SK-N-SH treated with all-trans-retinoic acid at 6 μM for 48 hours (cell line): Measurements from ENCODE around the gene C1QL1.

ENCODE experiments used
- ATAC-seq: fragments of 200-7000 bp; cut with Tn5 transposase; 3 replicates; pipeline ENCODE4 v1.9.1; 2020; ENCODE audit warnings: mild to moderate bottlenecking, moderate library complexity
- ARNTL ChIP-seq: fragments of 450-650 bp; formaldehyde crosslinking; IDR thresholded peaks from 2 replicates; pipeline ENCODE4 v1.5.0; 2020; ENCODE audit warnings: low read depth, mild to moderate bottlenecking, moderate library complexity, borderline replicate concordance
- CSDC2 ChIP-seq: fragments of 250-450 bp; sonication (Bioruptor Pico); IDR thresholded peaks from 2 replicates; pipeline ENCODE4 v1.5.0; 2020; ENCODE audit warnings: mild to moderate bottlenecking, moderate library complexity
- GLIS3 ChIP-seq: fragments of 250-450 bp; sonication (Bioruptor Pico); IDR thresholded peaks from 2 replicates; pipeline ENCODE4 v1.5.0; 2020; ENCODE audit warnings: mild to moderate bottlenecking, moderate library complexity
- ISL1 ChIP-seq: fragments of 250-450 bp; sonication (Bioruptor Pico); IDR thresholded peaks from 2 replicates; pipeline ENCODE4 v2.1.2; 2022; ENCODE audit warnings: mild to moderate bottlenecking, moderate library complexity
- OSR1 ChIP-seq: fragments of 250-450 bp; sonication (Bioruptor Pico); IDR thresholded peaks from 2 replicates; pipeline ENCODE4 v1.8.0; 2022; ENCODE audit warnings: moderate library complexity, mild to moderate bottlenecking, inconsistent platforms
- PPARA ChIP-seq: fragments of 250-450 bp; sonication (Bioruptor Pico); IDR thresholded peaks from 2 replicates; pipeline ENCODE4 v1.5.0; 2020; ENCODE audit warnings: mild to moderate bottlenecking, borderline replicate concordance
- SNAI2 ChIP-seq: fragments of 250-450 bp; sonication (Bioruptor Pico); IDR thresholded peaks from 2 replicates; pipeline ENCODE4 v1.5.0; 2020; ENCODE audit warnings: mild to moderate bottlenecking, moderate library complexity
- TCF4 ChIP-seq: fragments of 250-450 bp; sonication (Bioruptor Pico); IDR thresholded peaks from 2 replicates; pipeline ENCODE4 v1.8.0; 2021; ENCODE audit warnings: mild to moderate bottlenecking, moderate library complexity, borderline replicate concordance
- ZC3H10 ChIP-seq: fragments of 250-450 bp; sonication (Bioruptor Pico); IDR thresholded peaks from 2 replicates; pipeline ENCODE4 v1.5.1; 2021; ENCODE audit warnings: mild to moderate bottlenecking, moderate library complexity
- ZFP3 ChIP-seq: fragments of 250-450 bp; sonication (Bioruptor Pico); IDR thresholded peaks from 2 replicates; pipeline ENCODE4 v1.5.0; 2020; ENCODE audit warnings: mild to moderate bottlenecking, moderate library complexity
- ZFP30 ChIP-seq: fragments of 450-650 bp; formaldehyde crosslinking; IDR thresholded peaks from 2 replicates; pipeline ENCODE4 v1.5.0; 2022; ENCODE audit warnings: mild to moderate bottlenecking, moderate library complexity
- ZNF565 ChIP-seq: fragments of 450-650 bp; formaldehyde crosslinking; conservative IDR thresholded peaks from 2 replicates; pipeline ENCODE4 v1.5.0; 2020; ENCODE audit warnings: low read depth, mild to moderate bottlenecking, moderate library complexity
- ZNF70 ChIP-seq: fragments of 450-650 bp; formaldehyde crosslinking; IDR thresholded peaks from 2 replicates; pipeline ENCODE4 v1.5.0; 2020; ENCODE audit warnings: mild to moderate bottlenecking, moderate library complexity
- ZNF8 ChIP-seq: fragments of 450-650 bp; formaldehyde crosslinking; IDR thresholded peaks from 2 replicates; pipeline ENCODE4 v1.5.0; 2020; ENCODE audit warnings: mild to moderate bottlenecking, moderate library complexity
- TF ChIP-seq, protein P1 (sequence below): fragments of 250-450 bp; sonication (Bioruptor Pico); IDR thresholded peaks from 2 replicates; pipeline ENCODE4 v1.8.0; 2020; ENCODE audit warnings: mild to moderate bottlenecking, moderate library complexity, borderline replicate concordance
- TF ChIP-seq, protein P2 (sequence below): fragments of 250-450 bp; sonication (Bioruptor Pico); IDR thresholded peaks from 2 replicates; pipeline ENCODE4 v1.5.0; 2020; ENCODE audit warnings: mild to moderate bottlenecking, moderate library complexity
- TF ChIP-seq, protein P3 (sequence below): fragments of 250-450 bp; sonication (Bioruptor Pico); IDR thresholded peaks from 2 replicates; pipeline ENCODE4 v1.5.1; 2020; ENCODE audit warnings: low read depth, mild to moderate bottlenecking, moderate library complexity
- TF ChIP-seq, protein P4 (sequence below): fragments of 250-450 bp; sonication (Bioruptor Pico); IDR thresholded peaks from 2 replicates; pipeline ENCODE4 v1.8.0; 2021; ENCODE audit warnings: low read depth, mild to moderate bottlenecking, moderate library complexity, borderline replicate concordance
- TF ChIP-seq, protein P5 (sequence below): fragments of 250-450 bp; sonication (Bioruptor Pico); IDR thresholded peaks from 2 replicates; pipeline ENCODE4 v1.5.1; 2021; ENCODE audit warnings: mild to moderate bottlenecking, moderate library complexity

The C1QL1 gene

DNA sequence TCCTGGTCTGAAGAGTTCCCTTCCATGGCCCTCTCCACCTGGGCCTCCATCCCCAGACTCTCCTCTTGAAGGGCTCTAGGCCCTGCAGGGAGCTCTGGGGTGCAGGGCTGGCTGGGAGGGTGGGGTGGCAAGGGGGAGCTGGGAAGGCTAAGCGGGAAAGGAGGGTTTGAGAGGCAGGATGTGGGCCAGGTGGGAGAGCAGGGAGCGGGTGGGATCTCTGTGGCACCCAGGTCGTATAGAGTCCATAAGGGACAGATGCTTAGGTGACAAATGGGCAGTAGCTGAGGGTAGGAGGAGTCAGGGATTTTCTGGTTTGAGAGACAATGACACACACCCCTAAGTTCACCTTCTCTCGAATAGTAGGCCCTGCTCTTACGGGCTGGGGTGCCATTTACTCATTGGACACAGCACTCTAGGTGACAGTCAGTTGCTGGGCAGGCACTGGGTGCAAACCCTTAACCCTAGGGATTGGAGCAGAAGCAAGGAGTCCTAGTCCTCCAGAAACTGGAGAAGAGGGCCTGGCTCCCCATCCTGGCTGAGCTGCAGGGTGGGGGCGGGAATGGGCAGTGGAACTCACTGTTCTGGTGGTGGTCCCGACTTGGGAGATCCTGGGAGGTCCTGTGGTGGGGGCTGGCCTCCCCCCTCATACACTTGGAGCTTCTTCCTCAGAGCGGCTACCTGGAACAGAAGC is 35.9 kb downstream of the C1QL1 start:
- no peak for ATAC-seq
- TF ChIP-seq ISL1 (CRISPR knock-in tag) (no peak), CSDC2 (CRISPR knock-in tag) (no peak), ZNF565 (CRISPR knock-in tag) (no peak), TCF4 (no peak), PPARA (CRISPR knock-in tag) (no peak), GLIS3 (CRISPR knock-in tag) (no peak), ZFP3 (CRISPR knock-in tag) (no peak), ZC3H10 (CRISPR knock-in tag) (no peak), OSR1 (CRISPR knock-in tag) (no peak), ZNF70 (no peak), ZFP30 (CRISPR knock-in tag) (no peak), ZNF8 (CRISPR knock-in tag) (no peak), ARNTL (CRISPR knock-in tag) (no peak), SNAI2 (CRISPR knock-in tag) (no peak)
- TF ChIP-seq, protein P1, sequence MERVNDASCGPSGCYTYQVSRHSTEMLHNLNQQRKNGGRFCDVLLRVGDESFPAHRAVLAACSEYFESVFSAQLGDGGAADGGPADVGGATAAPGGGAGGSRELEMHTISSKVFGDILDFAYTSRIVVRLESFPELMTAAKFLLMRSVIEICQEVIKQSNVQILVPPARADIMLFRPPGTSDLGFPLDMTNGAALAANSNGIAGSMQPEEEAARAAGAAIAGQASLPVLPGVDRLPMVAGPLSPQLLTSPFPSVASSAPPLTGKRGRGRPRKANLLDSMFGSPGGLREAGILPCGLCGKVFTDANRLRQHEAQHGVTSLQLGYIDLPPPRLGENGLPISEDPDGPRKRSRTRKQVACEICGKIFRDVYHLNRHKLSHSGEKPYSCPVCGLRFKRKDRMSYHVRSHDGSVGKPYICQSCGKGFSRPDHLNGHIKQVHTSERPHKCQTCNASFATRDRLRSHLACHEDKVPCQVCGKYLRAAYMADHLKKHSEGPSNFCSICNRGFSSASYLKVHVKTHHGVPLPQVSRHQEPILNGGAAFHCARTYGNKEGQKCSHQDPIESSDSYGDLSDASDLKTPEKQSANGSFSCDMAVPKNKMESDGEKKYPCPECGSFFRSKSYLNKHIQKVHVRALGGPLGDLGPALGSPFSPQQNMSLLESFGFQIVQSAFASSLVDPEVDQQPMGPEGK (CRISPR knock-in tag) = no peak
- TF ChIP-seq, protein P2, sequence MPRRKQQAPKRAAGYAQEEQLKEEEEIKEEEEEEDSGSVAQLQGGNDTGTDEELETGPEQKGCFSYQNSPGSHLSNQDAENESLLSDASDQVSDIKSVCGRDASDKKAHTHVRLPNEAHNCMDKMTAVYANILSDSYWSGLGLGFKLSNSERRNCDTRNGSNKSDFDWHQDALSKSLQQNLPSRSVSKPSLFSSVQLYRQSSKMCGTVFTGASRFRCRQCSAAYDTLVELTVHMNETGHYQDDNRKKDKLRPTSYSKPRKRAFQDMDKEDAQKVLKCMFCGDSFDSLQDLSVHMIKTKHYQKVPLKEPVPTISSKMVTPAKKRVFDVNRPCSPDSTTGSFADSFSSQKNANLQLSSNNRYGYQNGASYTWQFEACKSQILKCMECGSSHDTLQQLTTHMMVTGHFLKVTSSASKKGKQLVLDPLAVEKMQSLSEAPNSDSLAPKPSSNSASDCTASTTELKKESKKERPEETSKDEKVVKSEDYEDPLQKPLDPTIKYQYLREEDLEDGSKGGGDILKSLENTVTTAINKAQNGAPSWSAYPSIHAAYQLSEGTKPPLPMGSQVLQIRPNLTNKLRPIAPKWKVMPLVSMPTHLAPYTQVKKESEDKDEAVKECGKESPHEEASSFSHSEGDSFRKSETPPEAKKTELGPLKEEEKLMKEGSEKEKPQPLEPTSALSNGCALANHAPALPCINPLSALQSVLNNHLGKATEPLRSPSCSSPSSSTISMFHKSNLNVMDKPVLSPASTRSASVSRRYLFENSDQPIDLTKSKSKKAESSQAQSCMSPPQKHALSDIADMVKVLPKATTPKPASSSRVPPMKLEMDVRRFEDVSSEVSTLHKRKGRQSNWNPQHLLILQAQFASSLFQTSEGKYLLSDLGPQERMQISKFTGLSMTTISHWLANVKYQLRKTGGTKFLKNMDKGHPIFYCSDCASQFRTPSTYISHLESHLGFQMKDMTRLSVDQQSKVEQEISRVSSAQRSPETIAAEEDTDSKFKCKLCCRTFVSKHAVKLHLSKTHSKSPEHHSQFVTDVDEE = no peak
- TF ChIP-seq, protein P3, sequence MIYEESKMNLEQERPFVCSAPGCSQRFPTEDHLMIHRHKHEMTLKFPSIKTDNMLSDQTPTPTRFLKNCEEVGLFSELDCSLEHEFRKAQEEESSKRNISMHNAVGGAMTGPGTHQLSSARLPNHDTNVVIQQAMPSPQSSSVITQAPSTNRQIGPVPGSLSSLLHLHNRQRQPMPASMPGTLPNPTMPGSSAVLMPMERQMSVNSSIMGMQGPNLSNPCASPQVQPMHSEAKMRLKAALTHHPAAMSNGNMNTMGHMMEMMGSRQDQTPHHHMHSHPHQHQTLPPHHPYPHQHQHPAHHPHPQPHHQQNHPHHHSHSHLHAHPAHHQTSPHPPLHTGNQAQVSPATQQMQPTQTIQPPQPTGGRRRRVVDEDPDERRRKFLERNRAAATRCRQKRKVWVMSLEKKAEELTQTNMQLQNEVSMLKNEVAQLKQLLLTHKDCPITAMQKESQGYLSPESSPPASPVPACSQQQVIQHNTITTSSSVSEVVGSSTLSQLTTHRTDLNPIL (CRISPR knock-in tag) = no peak
- TF ChIP-seq, protein P4, sequence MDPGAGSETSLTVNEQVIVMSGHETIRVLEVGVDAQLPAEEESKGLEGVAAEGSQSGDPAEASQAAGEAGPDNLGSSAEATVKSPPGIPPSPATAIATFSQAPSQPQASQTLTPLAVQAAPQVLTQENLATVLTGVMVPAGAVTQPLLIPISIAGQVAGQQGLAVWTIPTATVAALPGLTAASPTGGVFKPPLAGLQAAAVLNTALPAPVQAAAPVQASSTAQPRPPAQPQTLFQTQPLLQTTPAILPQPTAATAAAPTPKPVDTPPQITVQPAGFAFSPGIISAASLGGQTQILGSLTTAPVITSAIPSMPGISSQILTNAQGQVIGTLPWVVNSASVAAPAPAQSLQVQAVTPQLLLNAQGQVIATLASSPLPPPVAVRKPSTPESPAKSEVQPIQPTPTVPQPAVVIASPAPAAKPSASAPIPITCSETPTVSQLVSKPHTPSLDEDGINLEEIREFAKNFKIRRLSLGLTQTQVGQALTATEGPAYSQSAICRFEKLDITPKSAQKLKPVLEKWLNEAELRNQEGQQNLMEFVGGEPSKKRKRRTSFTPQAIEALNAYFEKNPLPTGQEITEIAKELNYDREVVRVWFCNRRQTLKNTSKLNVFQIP (CRISPR knock-in tag) = no peak
- TF ChIP-seq, protein P5, sequence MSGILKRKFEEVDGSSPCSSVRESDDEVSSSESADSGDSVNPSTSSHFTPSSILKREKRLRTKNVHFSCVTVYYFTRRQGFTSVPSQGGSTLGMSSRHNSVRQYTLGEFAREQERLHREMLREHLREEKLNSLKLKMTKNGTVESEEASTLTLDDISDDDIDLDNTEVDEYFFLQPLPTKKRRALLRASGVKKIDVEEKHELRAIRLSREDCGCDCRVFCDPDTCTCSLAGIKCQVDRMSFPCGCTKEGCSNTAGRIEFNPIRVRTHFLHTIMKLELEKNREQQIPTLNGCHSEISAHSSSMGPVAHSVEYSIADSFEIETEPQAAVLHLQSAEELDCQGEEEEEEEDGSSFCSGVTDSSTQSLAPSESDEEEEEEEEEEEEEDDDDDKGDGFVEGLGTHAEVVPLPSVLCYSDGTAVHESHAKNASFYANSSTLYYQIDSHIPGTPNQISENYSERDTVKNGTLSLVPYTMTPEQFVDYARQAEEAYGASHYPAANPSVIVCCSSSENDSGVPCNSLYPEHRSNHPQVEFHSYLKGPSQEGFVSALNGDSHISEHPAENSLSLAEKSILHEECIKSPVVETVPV = no peak

DNA sequence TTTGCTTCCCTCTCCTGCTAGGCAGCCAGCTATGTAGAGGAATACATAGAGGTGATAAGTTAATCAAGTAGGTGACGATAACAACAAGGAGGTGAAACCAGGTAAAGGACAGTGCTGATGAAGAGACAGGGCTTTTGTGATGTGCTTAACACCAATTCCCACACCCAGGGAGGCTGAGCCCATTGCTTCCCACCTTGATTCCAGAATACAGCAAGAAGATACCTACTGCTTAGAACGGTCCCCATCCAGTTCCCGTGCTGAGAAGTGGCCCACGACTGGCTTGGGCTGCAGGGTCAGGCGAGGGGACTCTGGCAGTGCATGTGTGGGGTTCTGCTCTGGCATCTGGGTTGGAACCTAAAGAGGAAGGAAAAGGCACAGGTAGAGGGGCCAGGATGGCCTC is 36.7 kb downstream of the C1QL1 start:
- no peak for ATAC-seq
- TF ChIP-seq, protein P5 = no peak
- TF ChIP-seq, protein P1 (CRISPR knock-in tag) = no peak
